BLaER1 treated with 17β-estradiol and CSF1 and Interleukin-3, amounts not matched to agents 10 nM and 100 nM (cell line): Measurements from ENCODE around the gene ZFP69B.

Experiments used
- H3K27ac ChIP-seq, 11 experiments: shearing (Covaris generic); formaldehyde crosslinking; 2 replicates each; pipeline ENCODE4 v1.8.1; 2022
- H3K27me3 ChIP-seq, 11 experiments: shearing (Covaris generic); formaldehyde crosslinking; 2 replicates each; pipeline ENCODE4 v1.8.1; 2022
- H3K36me3 ChIP-seq, 11 experiments: shearing (Covaris generic); formaldehyde crosslinking; 2 replicates each; pipeline ENCODE4 v1.8.1; 2022
- H3K4me1 ChIP-seq, 10 experiments: shearing (Covaris generic); formaldehyde crosslinking; 2 replicates each; pipeline ENCODE4 v1.8.1; 2022
- H3K4me2 ChIP-seq, 11 experiments: shearing (Covaris generic); formaldehyde crosslinking; 2 replicates each; pipeline ENCODE4 v1.8.1; 2022
- H3K4me3 ChIP-seq, 10 experiments: shearing (Covaris generic); formaldehyde crosslinking; 2 replicates each; pipeline ENCODE4 v1.8.1; 2022
- H3K9ac ChIP-seq, 11 experiments: shearing (Covaris generic); formaldehyde crosslinking; 2 replicates each; pipeline ENCODE4 v1.8.1; 2022
- H3K9me3 ChIP-seq, 11 experiments: shearing (Covaris generic); formaldehyde crosslinking; replicated peaks in 1 of 11; 2 replicates each; pipeline ENCODE4 v1.8.1; 2022
- H4K20me1 ChIP-seq, 11 experiments: shearing (Covaris generic); formaldehyde crosslinking; 2 replicates each; pipeline ENCODE4 v1.8.1; 2022
- Cebpa-rat ChIP-seq, 11 experiments: shearing (Covaris generic); IDR thresholded peaks; 2 replicates each; pipeline ENCODE4 v1.8.1; 2022

ZFP69B gene

GRCh38 chr1:40449684-40450494 lies at the start of gene ZFP69B:
Gene ZFP69B (plus strand): TSS chr1:40450476. CDS start chr1:40450962, 486 bp downstream.
- peak within 1 kb of the TSS; percentile 63 to 78 (median 69) for H3K4me3 ChIP-seq
- peak within 1 kb of the TSS; percentile 16 to 99 (median 90); a peak in 21 of 22 replicates for H3K27ac ChIP-seq
- TF ChIP-seq Cebpa-rat (IDR thresholded peaks at IDR 0.05) = no peak
- peaks cover 64 to 80% (median 76%) of the 10 kb centered on the region in 11 experiments for H3K9me3 ChIP-seq
- H4K20me1 ChIP-seq = no peaks in the 10 kb centered on the region
- peak within 1 kb of the TSS; percentile 78 to 92 (median 86) for H3K9ac ChIP-seq
- peaks cover 20 to 30% (median 25%) of the 10 kb centered on the region in 10 experiments for H3K4me1 ChIP-seq
- peak within 1 kb of the TSS; percentile 82 to 99 (median 93) for H3K4me2 ChIP-seq
- peaks cover 26 to 51% (median 34%) of the 10 kb centered on the region in 11 experiments for H3K36me3 ChIP-seq
- no peaks in the 10 kb centered on the region for H3K27me3 ChIP-seq

GRCh38 chr1:40401473-40402201 lies 48.6 kb upstream of the ZFP69B start:
- TF ChIP-seq Cebpa-rat (IDR thresholded peaks at IDR 0.05) = no peak
- H3K4me3 ChIP-seq = no peak overlapping the region
- H3K4me1 ChIP-seq = peaks cover 12 to 95% (median 60%) of the 10 kb centered on the region in 10 experiments
- H3K36me3 ChIP-seq = peaks cover under 1 to 55% (median 10%) of the 10 kb centered on the region in 11 experiments; a peak in 13 of 22 replicates
- peak overlapping the region in 7 of 11 experiments; percentile 1 to 98 (median 77); a peak in 12 of 22 replicates for H3K4me2 ChIP-seq
- peaks cover 0 to 12% (median 0%) of the 10 kb centered on the region in 11 experiments; a peak in 1 of 22 replicates for H3K9me3 ChIP-seq
- H3K27me3 ChIP-seq = no peaks in the 10 kb centered on the region
- peak overlapping the region in 1 of 11 experiments; percentile 30; a peak in 1 of 22 replicates for H3K9ac ChIP-seq
- peaks cover 0 to 37% (median 14%) of the 10 kb centered on the region in 11 experiments; a peak in 11 of 22 replicates for H4K20me1 ChIP-seq
- peak overlapping the region in 4 of 11 experiments; percentile 12 to 100 (median 76); a peak in 4 of 22 replicates for H3K27ac ChIP-seq

GRCh38 chr1:40404670-40405462 lies 45.4 kb upstream of the ZFP69B start:
- Histone ChIP-seq H3K4me2 (peak overlapping the region in 5 of 11 experiments; percentile 1 to 98 (median 43); a peak in 8 of 22 replicates), H3K9ac (peak overlapping the region in 5 of 11 experiments; percentile 14 to 70 (median 31); a peak in 8 of 22 replicates), H3K27me3 (no peaks in the 10 kb centered on the region), H3K4me1 (peaks cover 6 to 63% (median 39%) of the 10 kb centered on the region in 10 experiments), H3K4me3 (no peak overlapping the region), H3K36me3 (peaks cover 22 to 70% (median 32%) of the 10 kb centered on the region in 11 experiments), H3K9me3 (no peaks in the 10 kb centered on the region), H3K27ac (peak overlapping the region in 7 of 11 experiments; percentile 28 to 100 (median 54); a peak in 12 of 22 replicates), H4K20me1 (peaks cover 0 to 50% (median 14%) of the 10 kb centered on the region in 11 experiments; a peak in 11 of 22 replicates)
- TF ChIP-seq Cebpa-rat (IDR thresholded peaks at IDR 0.05) = no peak

- no peak overlapping the region for H3K27ac ChIP-seq
- peaks cover 0 to 59% (median 14%) of the 10 kb centered on the region in 11 experiments; a peak in 11 of 22 replicates for H4K20me1 ChIP-seq
- H3K27me3 ChIP-seq = no peaks in the 10 kb centered on the region
- peak overlapping the region in 3 of 11 experiments; percentile 14 to 68 (median 18); a peak in 2 of 22 replicates for H3K9ac ChIP-seq
- TF ChIP-seq Cebpa-rat (IDR thresholded peaks at IDR 0.05) = no peak
- H3K9me3 ChIP-seq = no peaks in the 10 kb centered on the region
- peak overlapping the region in 2 of 11 experiments; percentile 10; a peak in 2 of 22 replicates for H3K4me2 ChIP-seq
- H3K4me1 ChIP-seq = peaks cover 0 to 53% (median 30%) of the 10 kb centered on the region in 10 experiments; a peak in 14 of 20 replicates
- no peak overlapping the region for H3K4me3 ChIP-seq
- peaks cover 31 to 80% (median 41%) of the 10 kb centered on the region in 11 experiments for H3K36me3 ChIP-seq
Observed at GRCh38 chr1:40405812-40406211, 44.5 kb upstream of the ZFP69B start.

- peaks cover 40 to 94% (median 52%) of the 10 kb centered on the region in 11 experiments for H3K36me3 ChIP-seq
- no peak for TF ChIP-seq Cebpa-rat (IDR thresholded peaks at IDR 0.05)
- no peak overlapping the region for H3K9ac ChIP-seq
- peaks cover 0 to 76% (median 13%) of the 10 kb centered on the region in 11 experiments; a peak in 11 of 22 replicates for H4K20me1 ChIP-seq
- no peaks in the 10 kb centered on the region for H3K9me3 ChIP-seq
- H3K27me3 ChIP-seq = no peaks in the 10 kb centered on the region
- no peak overlapping the region for H3K4me3 ChIP-seq
- H3K4me2 ChIP-seq = no peak overlapping the region
- no peak overlapping the region for H3K27ac ChIP-seq
- peaks cover 0 to 37% (median 15%) of the 10 kb centered on the region in 10 experiments; a peak in 13 of 20 replicates for H3K4me1 ChIP-seq
Observed at GRCh38 chr1:40407453-40407852, 42.8 kb upstream of the ZFP69B start.

GRCh38 chr1:40409467-40409866 lies 40.8 kb upstream of the ZFP69B start:
- H3K27ac ChIP-seq = no peak overlapping the region
- peaks cover 0 to 17% (median 4%) of the 10 kb centered on the region in 10 experiments; a peak in 8 of 20 replicates for H3K4me1 ChIP-seq
- TF ChIP-seq Cebpa-rat (IDR thresholded peaks at IDR 0.05) = no peak
- H3K27me3 ChIP-seq = no peaks in the 10 kb centered on the region
- H3K4me3 ChIP-seq = no peak overlapping the region
- H3K9me3 ChIP-seq = no peaks in the 10 kb centered on the region
- peaks cover 60 to 94% (median 71%) of the 10 kb centered on the region in 11 experiments for H3K36me3 ChIP-seq
- H4K20me1 ChIP-seq = peaks cover 0 to 96% (median 13%) of the 10 kb centered on the region in 11 experiments; a peak in 11 of 22 replicates
- H3K9ac ChIP-seq = no peak overlapping the region
- no peak overlapping the region for H3K4me2 ChIP-seq

- Histone ChIP-seq H3K9me3 (no peaks in the 10 kb centered on the region), H3K4me2 (no peak overlapping the region), H3K27ac (no peak overlapping the region), H3K36me3 (peaks cover 78 to 99% (median 89%) of the 10 kb centered on the region in 11 experiments), H3K27me3 (no peaks in the 10 kb centered on the region), H3K4me3 (no peak overlapping the region), H4K20me1 (peaks cover 0 to 100% (median 2%) of the 10 kb centered on the region in 11 experiments; a peak in 9 of 22 replicates), H3K4me1 (0 out of 20 replicates have a peak, but pooled peaks cover 0 to under 1% (median 0%) of the 10 kb centered on the region in 10 experiments), H3K9ac (no peak overlapping the region)
- TF ChIP-seq Cebpa-rat (IDR thresholded peaks at IDR 0.05) = no peak
Observed at GRCh38 chr1:40411294-40411693, 39.0 kb upstream of the ZFP69B start.

- H3K4me3 ChIP-seq = no peak overlapping the region
- peaks cover 81 to 99% (median 91%) of the 10 kb centered on the region in 11 experiments for H3K36me3 ChIP-seq
- no peaks in the 10 kb centered on the region for H3K4me1 ChIP-seq
- peaks cover 0 to 100% (median 0%) of the 10 kb centered on the region in 11 experiments; a peak in 7 of 22 replicates for H4K20me1 ChIP-seq
- H3K9me3 ChIP-seq = no peaks in the 10 kb centered on the region
- no peak for TF ChIP-seq Cebpa-rat (IDR thresholded peaks at IDR 0.05)
- no peak overlapping the region for H3K27ac ChIP-seq
- H3K4me2 ChIP-seq = no peak overlapping the region
- H3K27me3 ChIP-seq = no peaks in the 10 kb centered on the region
- no peak overlapping the region for H3K9ac ChIP-seq
Observed at GRCh38 chr1:40411843-40412242, 38.4 kb upstream of the ZFP69B start.
